SK-N-SH treated with all-trans-retinoic acid at 6 μM for 48 hours (cell line): ENCODE data around the gene METAP1D.

Experiments
- ATAC-seq: fragments of 200-7000 bp; cut with Tn5 transposase; 3 replicates; pipeline ENCODE4 v1.9.1; 2020; ENCODE audit warnings: mild to moderate bottlenecking, moderate library complexity
- ARNTL ChIP-seq: fragments of 450-650 bp; formaldehyde crosslinking; IDR thresholded peaks from 2 replicates; pipeline ENCODE4 v1.5.0; 2020; ENCODE audit warnings: low read depth, mild to moderate bottlenecking, moderate library complexity, borderline replicate concordance
- BACH2 ChIP-seq: fragments of 250-450 bp; sonication (Bioruptor Pico); IDR thresholded peaks from 2 replicates; pipeline ENCODE4 v1.9.0; 2021; ENCODE audit warnings: mild to moderate bottlenecking, borderline replicate concordance
- CREB5 ChIP-seq: fragments of 250-450 bp; sonication (Bioruptor Pico); IDR thresholded peaks from 2 replicates; pipeline ENCODE4 v1.5.1; 2020; ENCODE audit warnings: low read depth, mild to moderate bottlenecking, moderate library complexity
- CSDC2 ChIP-seq: fragments of 250-450 bp; sonication (Bioruptor Pico); IDR thresholded peaks from 2 replicates; pipeline ENCODE4 v1.5.0; 2020; ENCODE audit warnings: mild to moderate bottlenecking, moderate library complexity
- CSRNP3 ChIP-seq: fragments of 250-450 bp; sonication (Bioruptor Pico); IDR thresholded peaks from 2 replicates; pipeline ENCODE4 v1.5.1; 2021; ENCODE audit warnings: mild to moderate bottlenecking, moderate library complexity
- ESRRG ChIP-seq: fragments of 250-450 bp; sonication (Bioruptor Pico); IDR thresholded peaks from 2 replicates; pipeline ENCODE4 v1.6.1; 2021; ENCODE audit warnings: mild to moderate bottlenecking
- GLIS3 ChIP-seq: fragments of 250-450 bp; sonication (Bioruptor Pico); IDR thresholded peaks from 2 replicates; pipeline ENCODE4 v1.5.0; 2020; ENCODE audit warnings: mild to moderate bottlenecking, moderate library complexity
- ISL1 ChIP-seq: fragments of 250-450 bp; sonication (Bioruptor Pico); IDR thresholded peaks from 2 replicates; pipeline ENCODE4 v2.1.2; 2022; ENCODE audit warnings: mild to moderate bottlenecking, moderate library complexity
- OSR1 ChIP-seq: fragments of 250-450 bp; sonication (Bioruptor Pico); IDR thresholded peaks from 2 replicates; pipeline ENCODE4 v1.8.0; 2022; ENCODE audit warnings: moderate library complexity, mild to moderate bottlenecking, inconsistent platforms
- PATZ1 ChIP-seq: fragments of 250-450 bp; sonication (Bioruptor Pico); IDR thresholded peaks from 2 replicates; pipeline ENCODE4 v1.8.0; 2020; ENCODE audit warnings: mild to moderate bottlenecking, moderate library complexity, borderline replicate concordance
- POU6F1 ChIP-seq: fragments of 250-450 bp; sonication (Bioruptor Pico); IDR thresholded peaks from 2 replicates; pipeline ENCODE4 v1.8.0; 2021; ENCODE audit warnings: low read depth, mild to moderate bottlenecking, moderate library complexity, borderline replicate concordance
- PPARA ChIP-seq: fragments of 250-450 bp; sonication (Bioruptor Pico); IDR thresholded peaks from 2 replicates; pipeline ENCODE4 v1.5.0; 2020; ENCODE audit warnings: mild to moderate bottlenecking, borderline replicate concordance
- RARB ChIP-seq: fragments of 250-450 bp; sonication (Bioruptor Pico); IDR thresholded peaks from 2 replicates; pipeline ENCODE4 v1.8.0; 2021; ENCODE audit warnings: mild to moderate bottlenecking, moderate library complexity
- SNAI2 ChIP-seq: fragments of 250-450 bp; sonication (Bioruptor Pico); IDR thresholded peaks from 2 replicates; pipeline ENCODE4 v1.5.0; 2020; ENCODE audit warnings: mild to moderate bottlenecking, moderate library complexity
- TCF4 ChIP-seq: fragments of 250-450 bp; sonication (Bioruptor Pico); IDR thresholded peaks from 2 replicates; pipeline ENCODE4 v1.8.0; 2021; ENCODE audit warnings: mild to moderate bottlenecking, moderate library complexity, borderline replicate concordance
- TSHZ2 ChIP-seq: fragments of 250-450 bp; sonication (Bioruptor Pico); IDR thresholded peaks from 2 replicates; pipeline ENCODE4 v1.5.0; 2020; ENCODE audit warnings: mild to moderate bottlenecking, moderate library complexity
- ZC3H10 ChIP-seq: fragments of 250-450 bp; sonication (Bioruptor Pico); IDR thresholded peaks from 2 replicates; pipeline ENCODE4 v1.5.1; 2021; ENCODE audit warnings: mild to moderate bottlenecking, moderate library complexity
- ZFP3 ChIP-seq: fragments of 250-450 bp; sonication (Bioruptor Pico); IDR thresholded peaks from 2 replicates; pipeline ENCODE4 v1.5.0; 2020; ENCODE audit warnings: mild to moderate bottlenecking, moderate library complexity
- ZNF70 ChIP-seq: fragments of 450-650 bp; formaldehyde crosslinking; IDR thresholded peaks from 2 replicates; pipeline ENCODE4 v1.5.0; 2020; ENCODE audit warnings: mild to moderate bottlenecking, moderate library complexity
- ZNF8 ChIP-seq: fragments of 450-650 bp; formaldehyde crosslinking; IDR thresholded peaks from 2 replicates; pipeline ENCODE4 v1.5.0; 2020; ENCODE audit warnings: mild to moderate bottlenecking, moderate library complexity

Gene METAP1D

GRCh38 chr2:171958475-171958874 lies 41.3 kb upstream of the METAP1D start:
- ATAC-seq, result peak; percentile 55; the same call in 2 of the 3 replicates
- TF ChIP-seq ZC3H10 (CRISPR knock-in tag) (no peak), CREB5 (CRISPR knock-in tag) (no peak), ARNTL (no peak), RARB (CRISPR knock-in tag) (no peak), OSR1 (no peak), BACH2 (CRISPR knock-in tag) (no peak), CSDC2 (CRISPR knock-in tag) (no peak)
- TF ChIP-seq, all 23 proteins: peak for 0

- TF ChIP-seq BACH2 (CRISPR knock-in tag), result no peak
- TF ChIP-seq CSRNP3 (CRISPR knock-in tag), result no peak
- TF ChIP-seq GLIS3, result no peak
- TF ChIP-seq, all 23 proteins: peak for 0
These were observed 39.8 kb upstream of the METAP1D start for GRCh38 chr2:171959998-171960397.

GRCh38 chr2:171960570-171960969 lies 39.2 kb upstream of the METAP1D start:
- TF ChIP-seq CSRNP3 (CRISPR knock-in tag), result no peak
- no peak for TF ChIP-seq POU6F1 (CRISPR knock-in tag)
- no peak for TF ChIP-seq OSR1
- TF ChIP-seq RARB (CRISPR knock-in tag), result no peak
- TF ChIP-seq TCF4 (CRISPR knock-in tag), result no peak
- TF ChIP-seq ZC3H10 (CRISPR knock-in tag), result no peak
- no peak for ATAC-seq

More at GRCh38 chr2:171959998-171960397, 39.8 kb upstream of the METAP1D start:
- ATAC-seq, result no peak; the same call in 2 of the 3 replicates

- ATAC-seq, result no peak
- TF ChIP-seq ZNF70 (CRISPR knock-in tag) (no peak), PATZ1 (CRISPR knock-in tag) (no peak), TCF4 (CRISPR knock-in tag) (no peak), OSR1 (no peak), PPARA (CRISPR knock-in tag) (no peak), RARB (CRISPR knock-in tag) (no peak), SNAI2 (CRISPR knock-in tag) (no peak), BACH2 (CRISPR knock-in tag) (no peak), ZNF8 (CRISPR knock-in tag) (no peak), ZFP3 (CRISPR knock-in tag) (no peak), CSRNP3 (CRISPR knock-in tag) (no peak), TSHZ2 (no peak), CSDC2 (CRISPR knock-in tag) (no peak), ISL1 (CRISPR knock-in tag) (no peak), ESRRG (no peak), POU6F1 (CRISPR knock-in tag) (no peak)
These were observed 36.6 kb upstream of the METAP1D start for GRCh38 chr2:171963198-171963597.
